GM19468 (cell line): ENCODE results near the gene RBM4B.
A peak's percentile ranks its signal among the peaks of the same experiment; 100 is the strongest.

Experiments used
- ATAC-seq: cut with Tn5 transposase; IDR thresholded peaks from one replicate; pipeline ENCODE4 v1.9.1; 2021; ENCODE audit warnings: mild to moderate bottlenecking, moderate library complexity, moderate number of reproducible peaks; ENCODE audit not compliant: unreplicated experiment; ENCODE audit errors: extremely low read depth

Gene RBM4B

DNA sequence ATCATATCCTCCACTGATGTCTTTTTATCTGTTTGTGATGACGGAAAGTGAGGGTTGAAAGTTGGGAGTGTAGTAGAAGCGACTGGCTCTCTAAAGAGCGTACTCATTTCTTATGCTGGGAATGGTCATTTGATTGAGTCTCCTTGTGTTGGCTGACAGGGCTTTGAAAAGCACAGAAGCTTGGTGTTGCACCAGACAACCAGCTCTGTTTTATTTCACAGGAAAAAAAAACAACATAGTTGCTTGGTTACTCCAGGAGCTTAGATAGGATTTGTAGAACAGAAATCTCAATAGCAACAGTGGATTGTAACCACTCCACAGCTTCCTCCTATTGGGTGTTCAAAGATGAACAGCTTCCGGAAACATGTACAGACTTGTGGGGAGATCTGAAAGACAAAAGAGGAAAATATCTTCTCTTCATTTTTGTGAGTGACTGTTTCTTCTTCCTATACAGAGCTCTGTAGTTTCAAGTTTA lies 58.6 kb downstream of the RBM4B start:
- no peak for ATAC-seq

DNA sequence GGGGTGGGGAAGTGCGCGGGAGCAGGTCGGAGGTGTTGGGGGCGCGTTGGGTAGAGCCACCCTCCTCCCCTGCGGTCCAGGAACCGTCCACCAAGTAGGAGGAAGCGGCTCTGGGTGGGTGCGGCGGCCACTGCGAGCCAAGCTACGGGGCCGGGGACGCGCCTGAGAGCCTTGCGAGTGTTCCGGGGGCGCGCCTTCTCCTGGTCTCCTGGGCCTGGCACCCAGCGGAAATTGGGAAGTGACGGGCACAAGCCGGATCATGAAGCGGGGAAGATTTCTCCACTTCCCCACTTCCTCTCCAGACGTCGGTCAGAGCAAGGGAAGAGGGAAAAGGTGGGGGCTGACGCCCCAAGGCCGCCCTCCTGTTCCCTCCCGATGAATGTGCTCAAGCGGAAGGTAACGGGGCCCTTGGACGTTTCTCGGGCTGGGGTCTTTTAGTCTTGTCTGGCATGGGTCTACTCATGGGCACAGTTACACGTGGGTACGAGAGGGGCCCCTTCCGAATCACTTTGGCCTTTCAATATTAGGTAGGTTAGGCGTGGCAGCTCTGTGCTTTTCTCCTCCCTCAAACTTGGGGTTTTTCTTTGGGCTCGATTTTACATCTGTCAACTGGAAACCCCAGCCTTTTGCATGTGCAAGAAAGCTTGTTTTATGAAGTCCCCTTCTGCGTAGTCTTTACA lies 60.4 kb downstream of the RBM4B start:
- no peak for ATAC-seq

DNA sequence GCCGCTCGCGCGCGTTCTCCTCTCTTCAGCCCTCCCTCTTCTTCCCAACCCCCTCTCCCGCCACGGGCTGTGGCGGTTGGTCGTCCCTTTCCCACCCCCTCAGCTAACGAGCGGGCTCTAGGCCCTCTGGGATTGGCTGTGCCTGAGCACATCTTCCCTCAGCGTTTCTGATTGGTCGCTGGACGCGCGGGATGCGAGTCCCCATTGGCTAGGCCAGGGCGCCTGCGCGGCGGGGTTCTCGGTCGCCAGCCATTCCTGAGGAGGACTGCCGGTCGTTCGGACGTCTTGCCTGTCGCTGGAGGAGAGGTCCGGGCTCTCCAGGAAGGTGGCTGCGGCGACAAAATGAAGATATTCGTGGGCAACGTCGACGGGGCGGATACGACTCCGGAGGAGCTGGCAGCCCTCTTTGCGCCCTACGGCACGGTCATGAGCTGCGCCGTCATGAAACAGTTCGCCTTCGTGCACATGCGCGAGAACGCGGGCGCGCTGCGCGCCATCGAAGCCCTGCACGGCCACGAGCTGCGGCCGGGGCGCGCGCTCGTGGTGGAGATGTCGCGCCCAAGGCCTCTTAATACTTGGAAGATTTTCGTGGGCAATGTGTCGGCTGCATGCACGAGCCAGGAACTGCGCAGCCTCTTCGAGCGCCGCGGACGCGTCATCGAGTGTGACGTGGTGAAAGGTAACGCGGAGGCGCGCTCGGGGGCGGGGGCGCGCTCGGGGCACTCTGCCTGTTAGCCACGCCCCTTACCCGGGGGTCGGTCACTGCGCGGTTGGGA lies 61.1 kb downstream of the RBM4B start, which contains the start of gene RBM14:
Gene RBM14 (plus strand): TSS at position 252 of the 776 bp plus-strand sequence. CDS start 91 bp downstream, at position 343.
- peak; percentile 82 for ATAC-seq
